GM18498 (cell line): ENCODE data around the gene SRMS.
A peak's percentile ranks its signal among the peaks of the same experiment; 100 is the strongest.
"Not testable (repeated sequence)": the region's sequence is repeated elsewhere in the genome, so short reads cannot be mapped to it uniquely, and the experiment has no call there.

Experiments
- ATAC-seq: cut with Tn5 transposase; IDR thresholded peaks from one replicate; pipeline ENCODE4 v1.9.1; 2021; ENCODE audit warnings: mild to moderate bottlenecking, moderate library complexity; ENCODE audit not compliant: unreplicated experiment

Gene SRMS

DNA sequence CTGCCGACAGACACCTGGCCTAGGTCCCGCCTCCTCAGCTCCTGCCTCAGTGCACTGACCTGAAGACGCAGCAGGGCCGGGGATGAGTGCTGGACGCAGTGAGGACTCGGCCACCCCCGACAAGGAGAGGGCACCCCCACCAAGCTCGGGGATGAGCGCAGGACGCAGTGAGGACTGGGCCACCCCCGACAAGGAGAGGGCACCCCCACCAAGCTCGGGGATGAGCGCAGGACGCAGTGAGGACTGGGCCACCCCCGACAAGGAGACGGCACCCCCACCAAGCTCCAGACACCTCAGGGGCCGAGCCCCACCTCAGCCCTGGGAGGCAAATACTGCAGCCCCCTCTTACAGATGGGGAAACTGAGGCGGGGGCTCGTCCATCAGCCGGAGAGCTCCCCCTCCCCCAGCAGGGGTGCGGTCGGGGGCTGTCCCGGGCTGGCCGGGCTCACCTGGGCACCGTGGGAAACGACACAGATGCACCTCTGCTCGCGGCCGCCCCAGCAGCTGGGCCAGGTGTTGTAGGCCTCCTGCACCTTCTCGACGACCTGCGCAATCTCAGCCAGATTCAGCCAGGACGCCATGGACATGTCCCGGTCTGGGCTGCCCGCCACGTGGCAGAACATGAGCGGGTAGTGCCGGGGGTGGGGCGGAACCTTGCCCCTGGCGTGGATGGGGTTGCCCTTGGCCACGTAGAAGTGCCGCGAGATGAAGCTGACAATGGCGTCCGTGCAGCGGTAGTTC lies 19.0 kb upstream of the SRMS start:
- no peak for ATAC-seq

GRCh38 chr20:63565699-63566335 lies 18.3 kb upstream of the SRMS start:
- ATAC-seq: no peak

- no peak for ATAC-seq
These were observed 17.6 kb upstream of the SRMS start for GRCh38 chr20:63565021-63565698.

DNA sequence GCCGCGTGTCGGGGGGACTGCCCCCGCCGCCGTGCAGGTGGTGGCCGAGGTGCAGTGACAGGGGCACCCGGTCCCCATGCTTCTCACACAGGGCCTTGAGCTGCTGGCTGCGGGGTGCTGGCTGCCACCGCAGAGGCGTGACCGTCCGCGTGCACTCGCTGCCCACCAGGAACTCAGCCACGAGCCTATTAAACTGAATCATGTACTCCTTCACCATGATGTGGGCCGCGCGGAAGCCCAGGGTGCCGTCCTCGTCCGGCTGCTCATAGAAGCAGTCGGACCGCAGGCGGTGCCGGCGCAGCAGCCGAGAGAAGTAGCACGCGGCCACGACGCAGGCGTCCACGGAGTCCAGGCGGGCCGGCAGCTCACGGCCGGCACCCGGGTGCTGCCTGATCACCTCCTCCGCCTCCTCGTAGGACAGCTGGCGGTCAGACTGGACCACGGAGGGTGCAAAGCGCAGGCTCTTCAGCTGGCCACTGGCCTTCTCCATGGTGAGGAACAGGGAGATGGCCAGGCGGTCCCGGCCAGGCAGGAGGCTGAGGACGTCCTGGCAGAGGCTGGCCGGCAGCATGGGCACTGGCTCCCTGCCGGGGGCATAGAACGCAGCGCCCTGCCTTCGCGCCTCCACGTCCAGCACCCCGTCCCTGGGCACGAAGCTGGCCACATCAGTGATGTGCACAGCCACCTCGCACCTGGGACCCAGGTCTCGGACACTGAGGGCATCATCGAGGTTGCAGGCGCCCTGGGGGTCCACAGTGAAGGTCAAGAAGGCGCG lies 16.7 kb upstream of the SRMS start:
- no peak for ATAC-seq

GRCh38 chr20:63563225-63563935 lies 15.8 kb upstream of the SRMS start:
- ATAC-seq: no peak

DNA sequence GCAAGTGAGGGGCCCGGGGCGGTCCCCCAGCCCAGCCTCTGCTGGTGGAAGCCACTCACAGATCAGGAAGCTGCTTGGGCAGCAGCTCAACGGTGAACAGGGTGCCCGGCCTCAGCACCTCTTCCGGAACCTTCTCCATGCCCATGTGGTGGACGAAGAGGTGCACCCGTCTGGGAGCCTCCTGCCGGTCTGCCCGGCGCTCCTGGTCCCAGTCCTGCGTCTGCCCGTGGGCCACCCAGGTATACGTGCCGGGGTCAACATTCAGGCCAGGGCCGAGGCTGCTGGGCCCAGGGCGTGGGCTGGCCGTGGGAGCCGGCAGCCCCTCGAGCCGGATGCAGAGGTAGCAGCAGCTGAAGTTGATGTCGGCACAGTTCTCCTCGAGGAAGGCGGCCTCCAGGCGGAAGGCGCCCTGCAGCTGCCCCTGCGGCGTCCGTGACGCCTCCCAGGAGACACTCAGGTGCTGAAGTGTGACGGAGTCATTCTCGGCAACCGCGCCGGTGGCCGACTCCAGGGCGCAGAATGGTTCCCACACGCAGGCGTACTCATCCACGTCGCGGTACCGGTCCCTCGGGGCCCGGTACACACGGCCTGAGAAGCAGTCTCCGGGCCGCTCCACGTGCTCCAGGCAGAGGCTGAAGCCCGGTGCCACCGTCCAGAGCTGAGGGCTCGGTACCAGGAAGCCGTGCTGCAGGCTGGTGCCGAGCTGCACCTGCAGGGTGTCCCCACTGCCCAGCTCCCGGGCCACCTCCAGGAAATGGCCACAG lies 15.1 kb upstream of the SRMS start:
- no peak for ATAC-seq

DNA sequence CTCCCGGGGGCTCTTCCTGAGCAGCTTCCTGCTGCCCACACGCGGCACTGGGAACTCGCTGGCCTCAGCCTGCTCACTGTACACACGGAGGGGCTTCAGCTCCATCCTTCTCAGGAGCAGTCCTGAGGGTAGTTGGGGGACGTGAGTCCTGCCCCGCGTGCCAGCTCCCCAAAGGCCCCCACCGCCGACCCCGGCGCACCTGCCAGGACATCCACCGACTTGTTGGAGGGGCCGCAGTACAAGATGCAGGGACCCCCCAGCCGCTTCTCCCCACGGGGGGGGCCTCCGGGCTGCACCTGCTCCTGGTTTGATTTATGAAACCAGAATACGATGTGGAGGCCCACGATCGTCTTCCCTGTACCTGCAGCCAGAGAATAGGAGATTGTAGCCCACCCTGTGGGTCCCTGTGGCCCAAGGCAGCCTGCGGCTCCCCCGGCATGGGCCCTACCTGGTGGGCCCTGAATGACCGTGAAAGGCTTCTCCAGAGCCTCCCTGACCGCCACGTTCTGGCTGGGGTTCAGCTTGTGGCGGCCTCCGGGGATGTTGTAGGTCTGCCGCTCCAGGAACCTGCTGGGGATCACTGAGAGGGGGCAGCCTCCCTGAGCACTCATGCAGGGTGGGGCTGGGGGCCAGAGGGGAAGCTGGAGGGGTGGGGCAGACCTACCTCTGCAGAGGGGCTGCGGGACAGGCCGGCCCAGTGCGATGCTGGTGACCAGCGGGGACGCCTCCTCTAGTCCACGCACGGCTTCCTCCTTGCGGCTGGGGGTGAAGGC lies 14.3 kb upstream of the SRMS start:
- no peak for ATAC-seq

DNA sequence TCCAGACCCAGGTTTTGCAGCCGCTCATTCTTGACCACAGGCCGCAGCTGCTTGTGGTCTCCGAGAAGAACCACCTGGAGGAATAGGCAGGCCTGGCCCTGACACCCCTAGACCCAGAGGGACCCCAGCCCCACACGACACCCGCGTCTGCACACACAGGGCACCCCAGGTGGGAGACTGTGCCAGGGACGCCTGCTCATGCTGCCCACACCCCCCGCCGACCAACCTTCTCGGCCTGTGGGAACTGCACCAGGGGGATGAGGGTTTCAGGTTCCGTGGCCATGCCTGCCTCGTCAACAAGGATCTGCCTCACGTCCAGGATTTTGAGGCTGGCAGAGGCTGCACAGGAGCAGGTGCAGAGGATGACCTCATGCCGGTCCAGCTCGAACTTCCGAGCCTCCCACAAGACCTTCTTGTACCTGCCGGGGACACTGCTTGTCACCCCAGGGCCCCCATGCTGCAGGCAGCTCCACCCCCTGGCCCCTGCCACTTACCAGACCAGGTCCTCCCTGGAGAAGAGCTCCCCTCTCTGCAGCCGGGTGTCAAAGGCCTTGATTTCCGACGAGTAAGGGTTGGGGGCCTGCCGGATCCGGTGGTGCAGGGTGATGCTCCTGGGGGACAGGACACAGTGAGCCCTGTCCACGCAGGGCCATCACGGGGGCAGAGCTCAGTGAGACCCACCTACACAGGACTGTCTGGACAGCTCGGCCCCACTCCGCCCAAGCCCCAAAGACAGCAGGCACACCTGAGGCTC lies 13.5 kb upstream of the SRMS start:
- ATAC-seq: no peak

DNA sequence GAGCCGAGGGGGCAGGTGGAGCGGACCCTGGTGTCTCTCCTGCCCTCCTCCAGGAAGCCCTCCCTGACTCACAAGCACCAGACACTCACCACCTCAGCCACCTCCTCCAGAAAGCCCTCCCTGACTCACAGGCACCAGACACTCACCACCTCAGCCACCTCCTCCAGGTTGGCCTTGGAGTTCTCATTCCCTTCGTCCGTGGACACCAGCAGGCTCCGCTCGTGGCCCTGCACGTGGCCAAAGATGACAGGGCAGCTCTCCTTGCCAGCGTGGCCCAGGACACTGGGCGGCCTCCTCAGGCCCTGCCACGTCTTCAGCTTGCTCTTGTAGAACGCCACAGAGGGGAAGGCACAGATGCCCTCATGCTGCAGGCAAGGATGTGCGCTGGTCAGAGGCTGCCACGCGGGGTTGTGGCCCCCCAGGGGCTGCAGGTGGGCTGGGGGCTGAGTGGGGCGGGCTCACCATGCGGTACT lies 12.8 kb upstream of the SRMS start:
- ATAC-seq: no peak

DNA sequence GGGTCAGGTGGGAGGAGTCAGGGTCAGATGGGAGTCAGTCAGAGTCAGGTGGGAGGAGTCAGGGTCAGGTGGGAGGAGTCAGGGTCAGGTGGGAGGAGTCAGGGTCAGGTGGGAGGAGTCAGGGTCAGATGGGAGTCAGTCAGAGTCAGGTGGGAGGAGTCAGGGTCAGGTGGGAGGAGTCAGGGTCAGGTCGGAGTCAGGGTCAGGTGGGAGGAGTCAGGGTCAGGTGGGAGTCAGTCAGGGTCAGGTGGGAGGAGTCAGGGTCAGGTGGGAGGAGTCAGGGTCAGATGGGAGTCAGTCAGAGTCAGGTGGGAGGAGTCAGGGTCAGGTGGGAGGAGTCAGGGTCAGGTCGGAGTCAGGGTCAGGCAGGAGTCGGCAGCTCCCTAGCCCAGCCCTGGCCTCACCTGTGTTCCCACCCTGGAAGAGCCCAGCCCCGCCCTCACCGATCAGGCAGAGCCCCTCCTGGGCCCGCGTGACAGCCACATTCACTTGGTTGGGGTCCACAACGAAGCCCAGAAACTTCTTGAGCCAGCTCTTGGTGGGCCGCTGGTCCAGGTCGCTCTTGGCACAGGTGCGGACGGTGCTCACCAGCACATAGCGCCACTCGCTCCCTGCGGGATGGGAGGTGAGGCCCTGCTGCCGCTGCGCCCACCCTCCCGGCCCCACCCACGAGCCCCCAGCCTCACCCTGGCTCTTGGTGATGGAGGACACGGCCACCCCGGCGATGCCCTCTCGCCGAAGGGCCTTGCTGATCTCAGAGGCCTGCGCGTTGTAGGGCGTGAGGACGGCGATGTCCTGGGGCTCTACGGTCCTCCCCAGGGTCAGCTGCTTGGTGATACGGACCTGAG lies 12.2 kb upstream of the SRMS start:
- not testable (repeated sequence) for ATAC-seq

DNA sequence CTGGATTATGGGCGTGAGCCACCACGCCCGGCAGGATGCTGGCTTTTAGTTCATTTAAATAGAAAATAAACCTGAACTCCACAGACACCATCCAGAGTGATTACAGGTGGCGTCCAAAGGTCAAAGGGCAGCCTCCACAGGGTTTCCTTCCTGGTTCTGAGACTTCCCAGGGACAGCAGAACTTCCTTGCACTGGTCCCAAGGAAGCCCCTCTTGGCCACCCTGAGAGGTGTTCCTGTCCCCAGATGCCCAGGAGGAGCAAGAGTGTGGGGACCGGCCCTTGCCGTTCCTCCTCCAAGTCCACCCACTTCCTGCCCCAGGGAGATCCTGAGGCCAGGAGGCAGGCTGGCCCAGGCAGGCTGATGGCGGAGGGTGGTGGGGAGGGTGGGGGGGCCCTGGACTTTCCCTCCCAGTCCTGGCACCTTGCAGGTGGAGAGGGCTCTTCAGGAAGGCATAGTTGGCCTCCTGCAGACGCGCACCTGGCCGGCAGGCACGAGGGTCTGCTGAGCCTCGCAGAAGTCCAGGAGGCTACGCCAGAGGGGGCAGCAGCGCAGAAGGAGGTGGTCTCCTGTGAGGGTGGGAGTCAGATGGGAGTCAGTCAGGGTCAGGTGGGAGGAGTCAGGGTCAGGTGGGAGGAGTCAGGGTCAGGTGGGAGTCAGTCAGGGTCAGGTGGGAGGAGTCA lies 11.4 kb upstream of the SRMS start:
- no peak for ATAC-seq

DNA sequence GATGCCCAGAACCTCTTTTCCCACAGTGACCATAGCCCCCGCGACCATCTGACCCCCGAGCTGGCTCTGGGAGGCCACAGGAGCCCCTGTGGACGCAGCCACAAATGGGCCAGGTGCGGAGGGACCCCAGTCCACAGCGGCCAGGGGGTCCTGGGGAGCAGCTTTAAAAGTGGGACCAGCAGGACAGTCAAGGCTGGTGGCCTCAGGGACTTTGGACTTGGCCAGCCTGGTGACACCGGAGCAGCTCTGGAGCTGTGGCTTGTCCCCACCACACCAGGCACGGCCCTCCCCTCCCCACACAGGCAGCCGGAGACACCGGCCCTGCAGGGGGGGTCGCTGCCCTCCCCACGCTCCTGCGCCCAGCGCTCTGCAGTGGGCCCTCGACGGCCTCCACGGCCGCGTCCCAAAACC lies 9.9 kb upstream of the SRMS start:
- no peak for ATAC-seq

DNA sequence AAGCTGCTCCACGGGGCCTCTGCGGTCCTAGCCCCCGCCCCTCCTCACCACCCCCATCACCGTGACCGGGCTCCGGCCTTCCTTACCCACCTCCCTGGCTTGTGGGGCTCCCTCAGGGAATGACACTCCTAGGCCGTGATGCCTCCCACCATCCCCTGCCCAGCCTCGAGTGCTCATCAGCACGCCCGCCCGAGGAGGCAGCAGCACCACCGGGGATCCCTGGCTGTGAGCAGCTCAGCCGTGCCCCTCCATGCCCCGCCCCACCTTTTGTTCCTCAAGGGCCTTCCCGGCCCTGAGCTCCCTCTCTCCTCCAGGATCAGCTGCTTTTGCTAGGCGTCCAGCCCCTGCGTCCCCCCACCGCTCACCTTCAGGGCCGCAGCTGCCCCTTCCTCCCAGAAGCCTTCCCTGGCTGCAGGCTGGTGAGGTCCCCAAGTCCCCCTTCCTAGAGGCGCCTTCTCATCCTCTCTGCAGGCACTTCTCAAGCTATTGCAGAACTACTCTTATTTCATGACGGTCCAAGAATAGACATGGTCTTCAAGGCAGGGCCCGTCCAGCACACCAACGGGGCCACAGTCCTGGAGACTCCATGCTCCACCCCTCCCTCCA lies 9.4 kb upstream of the SRMS start:
- no peak for ATAC-seq

DNA sequence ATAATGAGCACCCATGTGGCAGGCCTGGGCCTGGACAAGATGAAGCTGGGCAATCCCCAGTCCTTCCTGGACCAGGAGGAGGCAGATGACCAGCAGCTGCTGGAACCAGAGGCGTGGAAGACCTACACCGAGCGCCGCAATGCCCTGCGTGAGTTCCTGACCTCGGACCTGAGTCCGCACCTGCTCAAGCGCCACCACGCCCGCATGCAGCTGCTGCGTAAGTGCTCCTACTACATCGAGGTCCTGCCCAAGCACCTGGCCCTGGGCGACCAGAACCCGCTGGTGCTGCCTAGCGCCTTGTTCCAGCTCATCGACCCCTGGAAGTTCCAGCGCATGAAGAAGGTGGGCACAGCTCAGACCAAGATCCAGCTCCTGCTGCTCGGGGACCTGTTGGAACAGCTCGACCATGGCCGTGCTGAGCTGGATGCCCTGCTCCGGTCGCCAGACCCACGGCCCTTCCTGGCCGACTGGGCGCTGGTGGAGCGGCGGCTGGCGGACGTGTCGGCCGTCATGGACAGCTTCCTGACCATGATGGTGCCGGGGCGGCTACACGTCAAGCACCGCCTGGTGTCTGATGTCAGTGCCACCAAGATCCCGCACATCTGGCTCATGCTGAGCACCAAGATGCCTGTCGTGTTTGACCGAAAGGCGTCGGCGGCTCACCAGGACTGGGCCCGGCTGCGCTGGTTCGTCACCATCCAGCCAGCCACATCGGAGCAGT lies 8.3 kb upstream of the SRMS start:
- no peak for ATAC-seq

- ATAC-seq: peak; percentile 7
These were observed 7.1 kb upstream of the SRMS start for GRCh38 chr20:63554361-63555278.
